Fibroblast of lung (primary cell): ENCODE measurements around the gene DSC3. TPM values are rescaled to one million over a fixed set of nuclear protein-coding genes. Genes with fewer than 3 reads are reported as not detected.

Experiments
- DNase-seq, 2 donors: peaks; one replicate each; pipeline versions ENCODE4 v3.0.0 to v3.0.0-alpha.2; 2010; ENCODE audit warnings: low read depth in 2 of 2
- H2AFZ ChIP-seq: 2 replicates; pipeline ENCODE4 v1.5.1; 2012; ENCODE audit warnings: low read length, control low read depth, inconsistent platforms
- H3K27ac ChIP-seq: 2 replicates; pipeline ENCODE4 v1.5.1; 2011; ENCODE audit warnings: low read length, control low read depth; ENCODE audit not compliant: insufficient read depth
- H3K27me3 ChIP-seq: 2 replicates; pipeline ENCODE4 v1.5.1; 2011; ENCODE audit warnings: mild to moderate bottlenecking, low read length; ENCODE audit not compliant: control insufficient read depth, insufficient read depth
- H3K36me3 ChIP-seq: 2 replicates; pipeline ENCODE4 v1.5.1; 2011; ENCODE audit warnings: low read length; ENCODE audit not compliant: control insufficient read depth, insufficient read depth
- H3K4me1 ChIP-seq: 2 replicates; pipeline ENCODE4 v1.5.1; 2011; ENCODE audit warnings: low read length; ENCODE audit not compliant: control insufficient read depth, insufficient read depth; ENCODE audit errors: extremely low read depth
- H3K4me2 ChIP-seq: 2 replicates; pipeline ENCODE4 v1.5.1; 2011; ENCODE audit warnings: low read length, control low read depth; ENCODE audit not compliant: insufficient read depth; ENCODE audit errors: extremely low read depth
- H3K4me3 ChIP-seq, 4 experiments: fragments of 200-600 bp in 1 of 4; sonication (generic) in 1 of 4; replicated peaks in 1 of 4; 2 replicates each; pipeline ENCODE4 v1.5.1; 2011 to 2016; ENCODE audit warnings: low read length in 4 of 4, low read depth in 3 of 4, mild to moderate bottlenecking in 3 of 4, control low read depth in 2 of 4, inconsistent platforms in 1 of 4, mixed read lengths in 1 of 4; ENCODE audit not compliant: insufficient read depth in 1 of 4; ENCODE audit errors: control extremely low read depth in 1 of 4
- H3K79me2 ChIP-seq: 2 replicates; pipeline ENCODE4 v1.5.1; 2012; ENCODE audit warnings: mild to moderate bottlenecking, low read length, inconsistent platforms; ENCODE audit not compliant: control insufficient read depth, insufficient read depth
- H3K9ac ChIP-seq: 2 replicates; pipeline ENCODE4 v1.5.1; 2011; ENCODE audit warnings: mild to moderate bottlenecking, low read length, control low read depth; ENCODE audit not compliant: insufficient read depth
- H3K9me3 ChIP-seq: 2 replicates; pipeline ENCODE4 v1.5.1; 2012; ENCODE audit warnings: low read depth, low read length; ENCODE audit not compliant: control insufficient read depth, insufficient read depth
- H4K20me1 ChIP-seq: 2 replicates; pipeline ENCODE4 v1.5.1; 2011; ENCODE audit warnings: low read length; ENCODE audit not compliant: control insufficient read depth, insufficient read depth; ENCODE audit errors: extremely low read depth
- CTCF ChIP-seq, 2 donors: IDR thresholded peaks in 1 of 2; conservative IDR thresholded peaks in 1 of 2; 1 replicate in 1 of 2; 2 replicates in 1 of 2; pipeline ENCODE4 v1.5.1; 2011 to 2012; ENCODE audit warnings: low read length in 2 of 2, control low read depth in 1 of 2, inconsistent platforms in 1 of 2, low read depth in 1 of 2, mild to moderate bottlenecking in 1 of 2
- EZH2 ChIP-seq: IDR thresholded peaks from 2 replicates; pipeline ENCODE4 v1.5.1; 2012; ENCODE audit warnings: low read length, control low read depth, mild to moderate bottlenecking; ENCODE audit errors: missing control alignments
- polyA plus RNA-seq, 2 donors: library from polyadenylated mRNA; depleted of rRNA in 1 of 2; stranded (reverse) in 1 of 2; unstranded in 1 of 2; fragments of >200 nt; gene quantifications; 2 replicates each; pipeline ENCODE4 v1.2.1, GENCODE V29; 2011 to 2012; ENCODE audit warnings: missing spikeins in 1 of 2
- total RNA-seq: library from RNA; depleted of rRNA; stranded (reverse); fragments of >200 nt; gene quantifications from 2 replicates; pipeline ENCODE4 v1.2.1, GENCODE V29; 2014

The DSC3 gene
- total and polyA plus RNA-seq, 2 donors (not counting 1 experiment from before 2014, with no cell fraction given), result 0.02 to 0.17 TPM

GRCh38 chr18:30957066-30957465 is 85.5 kb downstream of the DSC3 start:
- Histone ChIP-seq H4K20me1 (no peaks in the 10 kb centered on the region), H2AFZ (no peak overlapping the region), H3K4me2 (no peak overlapping the region), H3K9me3 (no peaks in the 10 kb centered on the region), H3K4me3 (no peak overlapping the region), H3K36me3 (no peaks in the 10 kb centered on the region), H3K4me1 (no peaks in the 10 kb centered on the region), H3K27ac (no peak overlapping the region), H3K79me2 (no peaks in the 10 kb centered on the region), H3K27me3 (no peaks in the 10 kb centered on the region), H3K9ac (no peak overlapping the region)
- TF ChIP-seq EZH2 (no peak), CTCF (conservative IDR thresholded peaks at IDR 0.05 in 1 of 2, IDR thresholded peaks at IDR 0.05 in 1 of 2; ENCODE audit: low read depth in 1 of 2, low read length in 2 of 2) (no peak)
- peak in 1 of 2 donors; percentile 60 for DNase-seq

- Histone ChIP-seq H3K4me3 (no peak overlapping the region), H3K9ac (no peak overlapping the region), H3K9me3 (no peaks in the 10 kb centered on the region), H4K20me1 (no peaks in the 10 kb centered on the region), H3K4me1 (no peaks in the 10 kb centered on the region), H2AFZ (no peak overlapping the region), H3K36me3 (no peaks in the 10 kb centered on the region), H3K27me3 (no peaks in the 10 kb centered on the region), H3K4me2 (no peak overlapping the region), H3K79me2 (no peaks in the 10 kb centered on the region), H3K27ac (no peak overlapping the region)
- no peak for TF ChIP-seq EZH2
- TF ChIP-seq CTCF (conservative IDR thresholded peaks at IDR 0.05 in 1 of 2, IDR thresholded peaks at IDR 0.05 in 1 of 2; ENCODE audit: low read depth in 1 of 2, low read length in 2 of 2), result no peak
- DNase-seq, result no peak
These were observed 88.3 kb downstream of the DSC3 start for GRCh38 chr18:30954262-30954661.

GRCh38 chr18:30945761-30946160 is 96.8 kb downstream of the DSC3 start:
- Histone ChIP-seq H3K79me2 (no peaks in the 10 kb centered on the region), H3K4me1 (no peaks in the 10 kb centered on the region), H4K20me1 (no peaks in the 10 kb centered on the region), H3K4me3 (no peak overlapping the region), H3K27me3 (no peaks in the 10 kb centered on the region), H3K4me2 (no peak overlapping the region), H3K9ac (no peak overlapping the region), H3K9me3 (no peaks in the 10 kb centered on the region), H3K27ac (no peak overlapping the region), H3K36me3 (no peaks in the 10 kb centered on the region), H2AFZ (no peak overlapping the region)
- DNase-seq, result peak in 1 of 2 donors; percentile 15
- no peak for TF ChIP-seq EZH2
- TF ChIP-seq CTCF (conservative IDR thresholded peaks at IDR 0.05 in 1 of 2, IDR thresholded peaks at IDR 0.05 in 1 of 2; ENCODE audit: low read depth in 1 of 2, low read length in 2 of 2), result no peak
